SW 1271 (cell line): Measurements from ENCODE around the gene DENND6B.

Source experiments
- DNase-seq, 2 experiments: peaks; one replicate each; lab custom pipeline; 2025; lab: John Stamatoyannopoulos, UW

Gene DENND6B

DNA sequence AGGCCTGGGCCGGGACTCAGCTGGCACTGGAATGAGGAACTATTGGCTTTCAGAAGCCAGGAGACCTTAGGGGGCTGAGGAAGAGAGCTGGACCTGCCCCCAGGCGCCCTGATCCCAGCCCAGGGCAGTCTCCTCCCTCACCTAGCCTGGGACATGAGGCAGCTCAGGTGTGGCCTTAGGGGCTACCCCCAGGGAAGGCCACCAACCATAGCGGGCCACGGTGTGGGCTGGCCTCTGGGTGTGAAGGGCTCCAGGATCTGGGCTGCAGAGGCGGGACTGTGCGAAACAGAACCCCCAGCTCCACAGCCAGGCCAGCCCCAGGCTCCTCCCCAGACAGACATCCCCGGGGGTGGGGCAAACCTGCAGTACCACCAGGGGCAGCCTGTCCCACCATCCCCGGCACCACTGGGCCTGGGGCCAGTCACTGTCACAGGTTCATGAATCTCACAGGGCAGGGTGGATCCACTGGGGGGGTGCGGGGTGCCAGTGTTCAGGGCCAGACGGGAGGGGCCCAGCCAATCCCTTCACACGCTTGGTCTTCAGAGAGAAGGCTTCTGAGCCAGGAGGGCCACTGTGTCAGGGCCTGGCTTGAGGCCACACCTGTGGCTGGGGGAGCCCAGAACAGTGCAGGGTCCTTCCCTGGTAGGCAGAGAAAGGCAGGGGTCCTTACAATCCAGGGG, 22.8 kb downstream of the DENND6B start:
- no peak for DNase-seq

DNA sequence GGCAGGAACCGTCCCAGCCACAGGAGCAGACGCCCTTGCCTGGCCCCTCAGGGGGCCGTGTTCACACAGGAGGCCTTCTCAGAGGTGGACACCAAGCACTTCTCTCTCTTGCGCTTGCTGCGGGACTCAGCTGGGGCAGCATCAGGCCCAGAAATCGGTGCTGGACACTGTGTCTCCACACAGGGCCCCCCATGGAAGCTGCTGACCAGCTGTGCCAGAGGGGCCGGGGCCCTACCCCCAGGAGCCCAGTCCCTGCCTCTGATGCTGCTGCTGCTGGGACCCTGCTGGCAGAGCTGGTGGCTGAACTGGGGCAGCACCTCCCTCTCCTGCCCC, 23.3 kb downstream of the DENND6B start:
- no peak for DNase-seq

DNA sequence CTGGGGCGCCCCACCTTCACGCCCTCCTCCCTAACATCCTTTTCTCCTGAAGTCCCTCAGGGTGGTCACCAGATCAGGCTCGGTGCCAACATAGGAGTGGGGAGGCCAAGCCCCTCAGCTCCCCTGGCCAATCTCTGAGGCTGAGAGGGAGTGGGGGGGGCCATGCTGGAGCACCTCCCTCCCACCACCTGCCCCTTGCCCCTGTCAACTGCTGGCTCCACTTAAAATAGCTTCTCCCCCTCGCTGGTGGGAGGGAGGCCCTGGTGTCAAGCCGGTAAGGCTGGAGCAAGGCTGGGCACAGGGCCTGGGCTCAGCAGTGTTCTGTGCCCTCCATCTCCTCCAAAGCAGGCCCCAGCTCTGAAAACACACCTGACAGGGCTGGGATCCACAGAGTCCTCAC, 24.2 kb downstream of the DENND6B start:
- no peak for DNase-seq

- DNase-seq: no peak
Measured at GRCh38 chr22:50302041-50302541, 24.7 kb downstream of the DENND6B start.

DNA sequence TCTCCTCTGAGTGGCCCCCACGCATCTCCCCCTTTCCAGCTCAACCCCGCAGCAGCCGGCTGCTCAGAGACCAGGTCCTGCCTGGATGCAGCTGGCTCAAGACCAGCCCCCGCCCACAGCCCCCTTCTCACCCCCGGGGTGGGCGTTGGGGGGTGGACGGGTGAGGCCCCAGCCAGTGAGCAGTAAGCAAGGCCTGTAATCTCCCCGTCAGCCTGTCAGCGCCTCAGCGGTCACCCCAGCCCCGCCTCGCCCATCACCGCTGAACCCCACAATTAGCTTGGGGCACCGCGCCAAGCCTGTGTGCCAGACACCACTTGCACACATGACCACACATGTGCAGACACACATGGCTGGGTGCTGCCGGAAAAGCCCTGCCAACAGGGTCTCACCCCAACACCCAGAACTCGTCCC, 25.2 kb downstream of the DENND6B start:
- DNase-seq: no peak

DNA sequence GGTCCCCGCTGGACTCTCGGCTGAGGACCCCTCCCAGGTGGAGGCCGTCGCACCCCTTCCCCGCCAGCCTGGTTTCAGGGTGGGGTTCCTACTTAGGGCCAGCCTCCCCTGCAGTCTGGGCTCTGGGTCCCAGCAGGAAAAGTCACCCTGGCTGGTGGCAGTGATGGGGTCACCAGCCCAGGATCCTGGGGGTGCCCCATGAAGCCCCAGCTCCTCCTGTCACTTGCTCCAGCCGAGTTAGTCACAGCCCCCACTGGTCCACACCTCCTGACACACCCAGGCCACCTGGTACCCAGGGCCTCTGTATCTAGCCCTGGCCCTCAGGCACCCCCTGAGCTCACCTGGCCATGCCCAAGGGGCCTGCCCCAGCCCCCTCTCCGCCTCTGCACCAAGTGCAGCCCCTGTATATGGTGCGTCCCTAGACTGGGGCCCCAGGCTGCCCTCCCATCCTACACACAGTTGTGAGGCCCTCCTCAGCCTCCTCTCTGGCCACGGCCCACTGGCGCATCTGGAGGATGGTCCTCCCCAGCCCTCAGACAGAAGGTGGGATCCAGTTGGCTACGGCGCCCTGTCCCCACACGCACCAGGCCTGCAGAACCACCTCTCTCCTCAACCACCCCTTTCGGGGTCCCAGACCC, 26.1 kb downstream of the DENND6B start:
- DNase-seq: no peak

DNA sequence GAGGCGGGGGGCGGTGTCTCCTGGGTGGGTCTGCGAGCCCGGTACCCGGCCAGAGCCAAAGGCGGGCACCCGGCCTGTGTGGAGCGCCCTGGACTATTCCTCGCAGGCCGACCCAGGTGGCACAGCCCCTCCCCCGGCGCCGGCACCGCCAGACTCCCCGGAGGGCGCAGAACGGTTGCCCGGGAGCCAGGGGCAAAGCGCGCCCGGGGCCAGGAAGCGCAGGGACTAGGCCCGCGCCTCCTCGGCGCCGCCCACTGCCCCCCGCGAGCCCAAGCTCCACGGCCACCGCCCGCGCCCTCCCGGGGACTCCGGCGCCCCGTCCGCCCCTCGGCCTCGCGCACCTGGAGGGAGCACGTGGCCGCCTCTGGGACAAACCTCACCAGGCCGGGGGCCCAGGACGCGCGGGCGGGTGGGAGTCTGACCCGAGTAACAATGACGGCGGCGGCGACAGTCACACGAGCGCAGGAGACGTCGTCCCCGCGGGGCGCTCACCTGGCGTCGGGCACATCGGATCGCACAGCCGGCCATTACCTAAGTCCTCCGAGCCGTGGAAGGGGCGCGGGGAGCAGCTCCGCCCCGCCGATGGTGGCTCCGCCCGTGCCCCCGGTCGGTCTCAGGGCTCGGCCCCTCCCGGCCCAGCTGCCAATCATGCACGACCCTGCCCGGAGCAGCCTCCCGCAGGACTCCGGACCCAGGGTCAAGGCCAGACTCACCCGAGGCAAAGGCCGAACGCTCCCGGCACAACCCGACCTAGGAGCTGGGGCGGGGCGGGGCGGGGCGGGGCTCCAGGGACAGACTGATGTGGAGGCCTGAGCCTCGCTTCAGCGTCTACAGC, 26.8 kb downstream of the DENND6B start:
- DNase-seq: no peak

DNA sequence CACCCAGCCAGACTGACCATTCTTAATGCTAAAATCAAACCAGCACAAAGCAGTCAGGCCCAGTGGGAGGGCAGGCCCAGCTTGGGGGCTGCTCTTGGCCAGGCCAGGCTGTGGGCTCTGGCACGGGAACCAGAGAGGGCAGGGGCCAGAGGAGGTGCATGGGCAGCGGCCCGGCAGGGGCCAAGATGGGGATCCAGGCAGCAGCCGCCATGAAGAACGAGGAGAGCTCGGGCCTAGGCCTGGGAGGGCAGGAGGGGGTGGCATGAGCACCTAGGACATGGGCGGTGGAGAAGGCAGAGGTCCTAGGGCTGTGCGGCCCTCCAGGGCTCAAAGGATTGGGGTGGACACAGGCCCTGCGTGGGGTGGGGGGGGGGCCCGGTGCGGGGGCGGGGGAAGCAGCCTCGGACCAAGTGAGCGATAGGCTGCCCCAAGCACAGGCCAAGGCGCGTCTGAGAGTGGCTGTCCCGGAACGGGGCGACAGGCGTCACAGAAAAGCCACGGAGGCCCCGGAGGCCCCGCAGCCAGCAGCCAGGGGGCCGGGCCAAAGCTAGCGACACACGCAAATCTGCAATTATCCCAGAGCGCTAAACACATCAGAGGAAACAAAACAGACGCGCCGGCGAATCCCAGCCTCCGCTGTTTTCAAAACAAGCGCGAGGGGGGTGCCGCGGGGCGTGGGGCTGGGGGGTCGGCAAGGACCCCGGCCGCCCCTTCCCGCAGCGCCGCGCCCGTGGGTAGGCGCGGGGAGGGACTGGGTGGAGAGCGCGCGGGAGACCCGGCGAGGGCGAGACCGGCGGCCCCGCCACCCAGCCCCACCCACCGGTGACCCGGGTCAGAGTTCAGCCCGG, 27.7 kb downstream of the DENND6B start:
- DNase-seq: no peak

DNA sequence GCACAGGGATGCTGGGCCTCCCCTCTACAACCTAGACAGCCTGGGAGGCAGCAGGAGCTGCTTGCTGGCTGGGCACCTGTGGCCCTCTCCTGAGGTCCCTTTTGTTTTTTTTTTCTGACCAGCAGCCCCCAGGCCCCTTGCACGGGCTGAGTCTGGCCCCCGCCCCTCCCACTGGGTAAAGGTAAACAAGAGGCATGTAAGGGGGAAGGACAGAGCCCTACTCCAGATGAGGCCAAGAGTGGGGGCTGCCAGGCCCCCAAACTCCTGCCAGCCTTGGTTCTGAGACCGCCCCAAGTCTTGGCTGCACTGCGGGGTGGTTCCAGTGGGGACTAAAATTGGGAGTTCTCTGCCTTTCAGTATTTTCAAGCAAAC, 28.6 kb downstream of the DENND6B start:
- DNase-seq: no peak

DNA sequence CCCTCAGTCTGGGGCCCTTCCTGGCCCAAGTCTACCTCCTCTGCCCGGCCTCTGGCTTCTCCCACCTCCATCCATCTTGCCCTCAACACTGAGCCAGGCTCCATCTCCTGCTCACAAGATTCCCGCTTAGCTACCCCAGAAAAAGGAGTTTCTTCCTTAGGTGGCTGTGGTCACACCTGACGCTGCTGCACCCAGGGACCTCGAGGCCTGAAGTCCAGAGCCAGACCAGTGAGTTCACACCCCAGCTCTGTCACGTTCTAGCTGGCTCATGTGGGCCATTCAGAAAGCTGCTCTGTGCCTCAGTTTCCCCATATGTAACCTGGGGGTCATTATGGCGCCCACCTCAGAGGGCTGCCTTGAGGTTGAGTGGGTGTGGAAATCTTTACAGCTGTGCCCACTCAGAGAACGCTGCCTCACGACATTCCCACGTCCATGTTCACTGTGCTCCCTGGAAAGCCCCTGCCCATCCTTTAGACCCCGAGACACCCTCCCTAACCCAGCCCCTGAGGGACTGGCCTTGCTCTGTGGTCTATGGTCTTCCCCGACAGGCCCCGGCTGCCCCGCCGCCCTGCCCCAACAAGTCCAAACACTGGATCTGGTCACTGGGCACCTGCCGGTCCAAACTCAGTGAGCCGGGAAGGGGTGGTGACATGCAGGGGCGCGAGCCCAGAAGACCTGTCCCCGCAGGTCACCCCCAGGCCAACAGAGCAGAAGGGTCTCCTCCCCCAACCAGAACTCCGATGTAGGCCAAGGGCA, 29.1 kb downstream of the DENND6B start:
- no peak for DNase-seq

- no peak for DNase-seq
Measured at GRCh38 chr22:50296658-50297490, 29.9 kb downstream of the DENND6B start.

DNA sequence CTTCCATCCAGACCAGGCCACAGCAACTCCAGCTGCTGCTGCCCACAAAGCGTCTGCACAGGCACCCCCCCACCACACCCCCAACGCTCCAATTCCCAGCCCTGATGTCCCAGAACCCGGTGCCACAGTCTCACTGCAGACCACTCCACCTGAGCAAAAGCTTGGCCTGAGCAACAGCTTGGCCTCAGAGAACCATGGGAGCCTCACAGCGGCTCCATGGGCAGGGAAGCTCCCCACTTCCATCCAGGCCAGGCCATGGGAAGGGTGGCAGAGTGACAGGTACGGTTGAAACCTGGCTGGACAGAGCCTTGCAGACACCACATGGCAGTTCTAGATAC, 32.5 kb downstream of the DENND6B start:
- no peak for DNase-seq

GRCh38 chr22:50293441-50294318, 33.1 kb downstream of the DENND6B start:
- no peak for DNase-seq

DNA sequence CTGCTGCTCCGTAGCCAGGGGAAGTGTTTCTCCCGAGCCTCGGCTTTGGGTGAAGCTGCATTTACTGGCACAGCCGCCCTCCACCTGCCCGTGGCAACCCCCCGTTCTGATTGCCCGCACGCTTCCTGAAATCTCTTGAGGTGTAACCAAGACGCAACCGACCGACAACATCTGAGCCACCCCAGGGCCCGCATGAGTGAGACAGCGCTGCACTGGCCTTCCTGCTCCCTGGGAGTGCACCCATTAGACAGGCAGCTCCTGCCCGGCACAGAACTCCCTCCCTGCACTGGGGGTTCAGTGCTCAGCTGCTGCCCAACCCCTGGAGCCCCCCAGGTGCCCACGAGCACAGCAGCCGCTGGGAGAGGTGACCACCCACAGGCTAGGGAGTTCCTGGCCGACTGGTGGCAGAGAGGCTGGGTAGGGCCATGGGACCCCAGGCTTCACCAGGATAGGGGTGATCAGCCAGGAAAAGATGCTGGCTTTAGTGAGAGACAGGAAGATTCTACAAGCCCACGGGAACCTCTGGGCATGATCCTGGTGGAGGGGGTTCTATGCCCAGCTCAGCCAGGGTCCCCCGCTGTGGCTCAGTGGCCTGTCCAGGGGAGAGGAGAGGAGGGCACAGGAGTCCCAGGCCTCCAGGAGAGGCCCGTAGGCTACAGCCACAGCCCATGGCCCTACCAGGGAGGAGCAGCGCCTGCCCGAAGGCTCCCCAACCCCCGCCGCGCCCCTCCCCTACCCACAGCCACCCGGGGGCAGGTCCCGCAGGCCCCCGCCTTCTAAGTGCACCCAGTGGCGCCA, 34.0 kb downstream of the DENND6B start:
- no peak for DNase-seq

DNA sequence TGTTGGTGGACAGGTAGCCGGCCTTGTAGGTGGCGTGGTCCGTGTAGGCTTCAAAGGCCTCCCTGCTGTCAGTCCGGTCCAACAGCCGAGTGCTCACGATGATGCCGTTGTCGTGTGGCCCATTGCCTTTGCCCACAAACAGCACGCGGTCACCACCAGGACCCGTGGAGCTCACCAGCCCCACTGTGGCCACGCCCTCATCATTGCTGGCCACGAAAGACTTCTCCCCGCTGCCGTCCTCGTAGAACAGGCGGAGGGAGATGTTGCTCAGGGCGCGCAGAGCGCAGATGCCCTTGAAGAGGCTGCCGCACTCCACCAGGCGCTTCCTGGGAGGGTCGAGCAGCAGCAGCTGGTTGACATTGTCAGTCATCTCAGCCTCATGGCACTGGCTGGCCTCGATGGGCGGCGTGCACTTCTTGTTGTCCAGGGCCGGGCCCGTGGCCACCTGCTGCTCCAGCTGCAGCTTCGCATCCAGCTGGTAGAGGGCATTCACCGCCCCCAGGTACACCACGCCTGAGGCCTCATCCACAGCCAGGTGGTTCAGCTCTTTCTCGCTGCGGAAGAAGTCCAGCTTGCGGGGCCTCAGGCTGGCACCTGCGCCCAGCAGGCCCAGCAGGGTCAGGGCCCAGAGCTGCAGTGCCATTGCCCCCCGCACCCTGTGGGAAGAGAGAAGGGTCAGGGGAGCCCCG, 36.7 kb downstream of the DENND6B start:
- DNase-seq: no peak

- DNase-seq: no peak
Measured at GRCh38 chr22:50289151-50289941, 37.5 kb downstream of the DENND6B start.

- DNase-seq: no peak
Measured at GRCh38 chr22:50287731-50288130, 39.1 kb downstream of the DENND6B start.
